Measurements from ENCODE around the gene MAP4K4.

The MAP4K4 gene

GRCh38 chr2:101873543-101873942 is 176.0 kb downstream of the MAP4K4 start:
- no peak for DNase-seq
- peaks cover 75 to 91% (median 89%) of the 10 kb centered on the region in 3 donors for H3K36me3 ChIP-seq
- no peak overlapping the region for H3K27ac ChIP-seq
- H3K27me3 ChIP-seq: no peaks in the 10 kb centered on the region
- intact Hi-C loops (cut with DNase I; ENCODE audit: low total_unique reads): no loop called here
- H3K9me3 ChIP-seq: no peaks in the 10 kb centered on the region
- TF ChIP-seq CTCF (IDR thresholded peaks at IDR 0.05): no peak
- H3K4me1 ChIP-seq: no peaks in the 10 kb centered on the region
- H3K4me3 ChIP-seq: no peak overlapping the region

- no peak for TF ChIP-seq CTCF (IDR thresholded peaks at IDR 0.05)
- Histone ChIP-seq H3K4me3 (no peak overlapping the region), H3K27me3 (no peaks in the 10 kb centered on the region), H3K4me1 (no peaks in the 10 kb centered on the region), H3K9me3 (no peaks in the 10 kb centered on the region), H3K27ac (no peak overlapping the region), H3K36me3 (peaks cover 76 to 93% (median 89%) of the 10 kb centered on the region in 3 donors)
- intact Hi-C loops (cut with DNase I; ENCODE audit: low total_unique reads): no loop called here
- no peak for DNase-seq
Measured at GRCh38 chr2:101874069-101874468, 176.6 kb downstream of the MAP4K4 start.

GRCh38 chr2:101879466-101879865 is 182.0 kb downstream of the MAP4K4 start:
- Histone ChIP-seq H3K36me3 (peaks cover 30 to 52% (median 50%) of the 10 kb centered on the region in 3 donors), H3K27me3 (no peaks in the 10 kb centered on the region), H3K4me1 (peaks cover 0 to 28% (median 4%) of the 10 kb centered on the region in 4 donors), H3K4me3 (no peak overlapping the region), H3K27ac (no peak overlapping the region), H3K9me3 (no peaks in the 10 kb centered on the region)
- intact Hi-C loops (cut with DNase I; ENCODE audit: low total_unique reads): no loop called here
- no peak for DNase-seq
- no peak for TF ChIP-seq CTCF (IDR thresholded peaks at IDR 0.05)

- DNase-seq: no peak
- Histone ChIP-seq H3K9me3 (no peaks in the 10 kb centered on the region), H3K4me3 (no peak overlapping the region), H3K27me3 (no peaks in the 10 kb centered on the region), H3K36me3 (peaks cover 20 to 35% (median 35%) of the 10 kb centered on the region in 3 donors), H3K27ac (no peak overlapping the region), H3K4me1 (peaks cover 0 to 35% (median 5%) of the 10 kb centered on the region in 4 donors)
- intact Hi-C loops (cut with DNase I; ENCODE audit: low total_unique reads): no loop called here
- no peak for TF ChIP-seq CTCF (IDR thresholded peaks at IDR 0.05)
Measured at GRCh38 chr2:101881131-101881530, 183.6 kb downstream of the MAP4K4 start.

GRCh38 chr2:101882769-101883307 is 185.3 kb downstream of the MAP4K4 start:
- Histone ChIP-seq H3K9me3 (no peaks in the 10 kb centered on the region), H3K4me3 (no peak overlapping the region), H3K36me3 (peaks cover 17 to 32% (median 29%) of the 10 kb centered on the region in 3 donors), H3K27me3 (no peaks in the 10 kb centered on the region), H3K4me1 (peaks cover 0 to 35% (median 5%) of the 10 kb centered on the region in 4 donors), H3K27ac (no peak overlapping the region)
- intact Hi-C loops (cut with DNase I; ENCODE audit: low total_unique reads): no loop called here
- TF ChIP-seq CTCF (IDR thresholded peaks at IDR 0.05): no peak
- DNase-seq: no peak

GRCh38 chr2:101883860-101884259 is 186.4 kb downstream of the MAP4K4 start:
- intact Hi-C loops (cut with DNase I; ENCODE audit: low total_unique reads): no loop called here
- peaks cover 14 to 30% (median 29%) of the 10 kb centered on the region in 3 donors for H3K36me3 ChIP-seq
- H3K27ac ChIP-seq: peak overlapping the region in 1 of 2 donors; percentile 22
- no peaks in the 10 kb centered on the region for H3K27me3 ChIP-seq
- H3K9me3 ChIP-seq: no peaks in the 10 kb centered on the region
- no peak overlapping the region for H3K4me3 ChIP-seq
- no peak for DNase-seq
- peak; percentile 53 to 58 for TF ChIP-seq CTCF (IDR thresholded peaks at IDR 0.05)
- peaks cover 0 to 35% (median 5%) of the 10 kb centered on the region in 4 donors for H3K4me1 ChIP-seq
